Panc1 (cell line): ENCODE measurements around the gene ATP6V1D. TPM values are rescaled to one million over a fixed set of nuclear protein-coding genes. Genes with fewer than 3 reads are reported as not detected.

Experiments used
- total RNA-seq: library from RNA; stranded (reverse); gene quantifications from one replicate; pipeline ENCODE4 v1.2.1, GENCODE V29; 2021; ENCODE audit not compliant: unreplicated experiment

ATP6V1D gene
- total RNA-seq, 1 experiment from 2014 or later: 68.6 TPM

Other genes with a start within 250 kb of the ATP6V1D start
- gene GARIN2, start 170.4 kb downstream of the ATP6V1D start, total RNA-seq: 8.9 TPM
- gene PALS1, start 118.4 kb downstream of the ATP6V1D start, total RNA-seq: 52.6 TPM
- 116 TPM for gene EIF2S1, start 524 bp upstream of the ATP6V1D start, total RNA-seq
- gene PLEK2, start 52.4 kb upstream of the ATP6V1D start, total RNA-seq: 9.1 TPM
- gene TMEM229B, start 128.9 kb upstream of the ATP6V1D start, total RNA-seq: 1.6 TPM
- 6.7 TPM for gene PLEKHH1, start 173.5 kb upstream of the ATP6V1D start, total RNA-seq
- 13.3 TPM for gene PIGH, start 240.5 kb upstream of the ATP6V1D start, total RNA-seq